IMR-90 (cell line): Measurements from ENCODE around the gene RXYLT1.

Source experiments
- BHLHE40 ChIP-seq: fragments of 150-350 bp; IDR thresholded peaks from 2 replicates; pipeline ENCODE4 v1.6.1; 2016; ENCODE audit warnings: mild to moderate bottlenecking, low read depth, low read length
- CEBPB ChIP-seq: IDR thresholded peaks from 2 replicates; pipeline ENCODE4 v1.6.1; 2012; ENCODE audit warnings: low read depth, low read length, improper control_type of control experiment
- ELK1 ChIP-seq: fragments of 150-350 bp; IDR thresholded peaks from 2 replicates; pipeline ENCODE4 v1.6.1; 2016; ENCODE audit warnings: low read depth, mild to moderate bottlenecking, low read length, moderate library complexity, borderline replicate concordance
- FOS ChIP-seq: fragments of 150-350 bp; IDR thresholded peaks from 2 replicates; pipeline ENCODE4 v1.6.1; 2016; ENCODE audit warnings: low read depth, low read length
- MAZ ChIP-seq: IDR thresholded peaks from 2 replicates; pipeline ENCODE4 v1.6.1; 2012; ENCODE audit warnings: low read depth, mild to moderate bottlenecking, low read length, improper control_type of control experiment, moderate library complexity, borderline replicate concordance
- NFE2L2 ChIP-seq: fragments of 150-350 bp; IDR thresholded peaks from 2 replicates; pipeline ENCODE4 v1.6.1; 2016; ENCODE audit warnings: low read depth, mild to moderate bottlenecking, low read length
- POLR2A ChIP-seq: IDR thresholded peaks from 2 replicates; pipeline ENCODE4 v1.6.1; 2012; ENCODE audit warnings: mild to moderate bottlenecking, low read depth, low read length
- RAD21 ChIP-seq: IDR thresholded peaks from 2 replicates; pipeline ENCODE4 v1.6.1; 2012; ENCODE audit warnings: low read length, improper control_type of control experiment
- RCOR1 ChIP-seq: IDR thresholded peaks from 2 replicates; pipeline ENCODE4 v1.6.1; 2012; ENCODE audit warnings: mild to moderate bottlenecking, low read length, improper control_type of control experiment; ENCODE audit not compliant: insufficient replicate concordance
- TF ChIP-seq, protein P1 (sequence below): conservative IDR thresholded peaks from 2 replicates; pipeline ENCODE4 v1.5.1; 2012; ENCODE audit warnings: mild to moderate bottlenecking, low read depth, low read length, improper control_type of control experiment

DNA sequence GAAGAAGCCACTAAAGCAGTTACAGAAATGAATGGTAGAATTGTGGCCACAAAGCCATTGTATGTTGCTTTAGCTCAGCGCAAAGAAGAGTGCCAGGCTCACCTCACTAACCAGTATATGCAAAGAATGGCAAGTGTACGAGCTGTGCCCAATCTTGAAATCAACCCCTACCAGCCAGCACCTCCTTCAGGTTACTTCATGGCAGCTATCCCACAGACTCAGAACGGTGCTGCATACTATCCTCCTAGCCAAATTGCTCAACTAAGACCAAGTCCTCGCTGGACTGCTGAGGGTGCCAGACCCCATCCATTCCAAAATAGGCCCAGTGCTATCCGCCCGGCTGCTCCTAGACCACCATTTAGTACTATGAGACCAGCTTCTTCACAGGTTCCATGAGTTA, 43.3 kb downstream of the RXYLT1 start:
- TF ChIP-seq, protein P1, sequence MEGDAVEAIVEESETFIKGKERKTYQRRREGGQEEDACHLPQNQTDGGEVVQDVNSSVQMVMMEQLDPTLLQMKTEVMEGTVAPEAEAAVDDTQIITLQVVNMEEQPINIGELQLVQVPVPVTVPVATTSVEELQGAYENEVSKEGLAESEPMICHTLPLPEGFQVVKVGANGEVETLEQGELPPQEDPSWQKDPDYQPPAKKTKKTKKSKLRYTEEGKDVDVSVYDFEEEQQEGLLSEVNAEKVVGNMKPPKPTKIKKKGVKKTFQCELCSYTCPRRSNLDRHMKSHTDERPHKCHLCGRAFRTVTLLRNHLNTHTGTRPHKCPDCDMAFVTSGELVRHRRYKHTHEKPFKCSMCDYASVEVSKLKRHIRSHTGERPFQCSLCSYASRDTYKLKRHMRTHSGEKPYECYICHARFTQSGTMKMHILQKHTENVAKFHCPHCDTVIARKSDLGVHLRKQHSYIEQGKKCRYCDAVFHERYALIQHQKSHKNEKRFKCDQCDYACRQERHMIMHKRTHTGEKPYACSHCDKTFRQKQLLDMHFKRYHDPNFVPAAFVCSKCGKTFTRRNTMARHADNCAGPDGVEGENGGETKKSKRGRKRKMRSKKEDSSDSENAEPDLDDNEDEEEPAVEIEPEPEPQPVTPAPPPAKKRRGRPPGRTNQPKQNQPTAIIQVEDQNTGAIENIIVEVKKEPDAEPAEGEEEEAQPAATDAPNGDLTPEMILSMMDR: no peak
- TF ChIP-seq BHLHE40 (no peak), MAZ (no peak), RCOR1 (no peak), POLR2A (no peak), ELK1 (no peak), NFE2L2 (no peak), CEBPB (no peak), RAD21 (no peak), FOS (no peak)
